Measurements from ENCODE around the gene VAPB.

Gene VAPB

DNA sequence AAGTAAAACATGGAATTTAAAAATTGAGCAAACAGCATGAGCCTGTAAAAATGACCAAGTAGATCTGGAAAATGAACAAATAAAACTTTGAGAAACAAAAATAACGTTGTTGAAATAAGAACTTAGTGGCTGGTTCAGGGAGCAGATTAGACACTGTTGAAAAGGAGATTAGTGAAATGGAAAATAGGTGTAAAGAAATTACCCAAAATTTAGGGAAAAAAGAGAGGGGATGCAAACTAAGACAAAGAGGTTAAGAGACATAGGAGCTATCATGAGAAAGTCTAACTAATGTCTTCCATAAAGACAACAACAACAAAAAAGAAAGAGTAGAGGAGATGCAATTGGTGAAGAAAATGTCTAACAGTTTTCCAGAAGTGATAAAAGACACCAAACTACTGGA, 97.2 kb downstream of the VAPB start:
- DNase-seq, result no peak

DNA sequence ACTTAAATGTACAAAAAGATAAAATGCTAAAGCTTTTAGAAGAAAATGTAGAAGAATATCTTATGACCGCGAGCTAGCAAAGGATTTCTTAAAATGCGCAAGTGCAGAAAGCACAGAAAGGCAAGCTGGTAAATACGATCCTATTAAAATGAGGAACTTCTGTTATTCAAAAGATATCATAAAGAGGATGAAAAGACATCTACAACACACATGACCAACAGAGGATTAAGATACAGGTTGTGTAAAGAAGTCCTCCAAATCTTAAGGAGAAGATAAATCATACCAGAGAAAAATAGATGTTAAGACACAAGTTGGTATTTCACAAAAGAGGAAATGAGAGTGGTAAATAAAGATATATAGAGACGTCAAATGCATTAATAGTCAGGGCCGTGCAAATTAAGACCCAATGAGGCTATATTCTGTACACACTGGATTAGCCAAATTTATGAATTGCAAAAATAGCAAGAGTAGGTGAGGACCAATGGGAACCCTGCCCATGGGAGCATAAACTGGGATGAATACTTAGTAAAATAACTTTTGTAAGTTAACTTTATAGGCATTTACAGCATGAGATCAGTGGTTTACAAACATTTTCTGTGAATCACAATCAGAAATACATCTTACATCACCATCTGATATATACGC, 103.2 kb downstream of the VAPB start:
- DNase-seq, result no peak

DNA sequence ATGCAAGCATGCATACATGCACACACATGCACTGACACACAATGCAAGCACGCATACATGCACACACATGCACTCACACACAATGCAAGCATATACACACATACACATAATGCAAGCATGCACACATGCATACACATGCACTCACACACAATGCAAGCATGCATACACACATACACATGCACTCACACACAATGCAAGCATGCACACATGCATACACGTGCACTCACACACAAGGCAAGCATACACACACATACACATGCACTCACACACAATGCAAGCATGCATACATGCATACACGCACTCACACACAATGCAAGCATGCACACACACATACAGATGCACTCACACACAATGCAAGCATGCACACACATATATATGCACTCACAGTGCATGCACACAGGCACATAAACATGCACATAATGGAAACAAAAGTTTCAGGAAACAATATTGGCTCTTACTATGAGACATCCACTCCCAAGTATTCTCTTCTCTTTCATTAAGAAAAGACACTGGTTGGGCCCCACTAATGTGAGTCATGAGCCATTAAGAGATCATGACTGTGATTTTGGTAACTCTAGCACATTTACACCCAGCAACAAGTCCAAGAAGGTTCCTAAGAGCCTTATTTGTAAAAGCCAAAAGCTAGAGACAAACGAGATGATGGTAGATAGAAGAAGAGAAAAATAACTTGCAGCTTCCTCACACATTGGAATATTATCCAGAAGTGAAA, 103.9 kb downstream of the VAPB start:
- no peak for DNase-seq

DNA sequence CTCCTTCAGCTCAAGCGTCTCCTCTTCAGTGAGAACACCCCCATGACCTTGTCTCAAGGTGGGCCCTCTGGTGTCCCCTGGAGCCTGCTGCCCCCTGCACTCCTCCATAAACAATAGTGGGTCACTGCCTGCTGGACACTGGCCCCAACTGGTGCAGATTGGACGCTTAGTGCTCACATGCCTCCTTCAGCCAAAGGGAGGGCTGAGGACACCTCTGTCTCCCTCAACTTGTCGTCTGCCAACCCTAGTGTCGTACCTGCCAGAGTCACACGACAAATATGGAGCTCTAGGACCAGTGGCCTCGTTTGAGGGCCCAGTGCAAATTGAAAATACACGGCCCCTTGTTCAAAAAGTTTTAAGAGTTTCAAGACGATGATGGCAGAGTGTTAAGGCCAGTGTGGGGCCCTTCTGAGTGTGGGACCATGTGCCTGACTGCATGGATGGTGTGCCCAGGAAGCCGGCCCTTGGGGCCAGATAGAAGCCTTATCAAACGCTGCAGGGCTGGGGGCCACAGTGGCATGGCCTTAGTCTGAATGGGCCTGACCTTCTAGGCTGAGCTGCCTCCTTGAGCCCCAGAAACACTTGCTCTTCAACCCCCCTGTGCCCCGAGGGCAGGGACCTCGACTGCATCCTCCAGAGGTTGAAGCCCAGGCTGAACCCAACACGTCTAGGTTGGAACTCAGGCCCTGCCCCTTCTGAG, 106.0 kb downstream of the VAPB start:
- no peak for DNase-seq

DNA sequence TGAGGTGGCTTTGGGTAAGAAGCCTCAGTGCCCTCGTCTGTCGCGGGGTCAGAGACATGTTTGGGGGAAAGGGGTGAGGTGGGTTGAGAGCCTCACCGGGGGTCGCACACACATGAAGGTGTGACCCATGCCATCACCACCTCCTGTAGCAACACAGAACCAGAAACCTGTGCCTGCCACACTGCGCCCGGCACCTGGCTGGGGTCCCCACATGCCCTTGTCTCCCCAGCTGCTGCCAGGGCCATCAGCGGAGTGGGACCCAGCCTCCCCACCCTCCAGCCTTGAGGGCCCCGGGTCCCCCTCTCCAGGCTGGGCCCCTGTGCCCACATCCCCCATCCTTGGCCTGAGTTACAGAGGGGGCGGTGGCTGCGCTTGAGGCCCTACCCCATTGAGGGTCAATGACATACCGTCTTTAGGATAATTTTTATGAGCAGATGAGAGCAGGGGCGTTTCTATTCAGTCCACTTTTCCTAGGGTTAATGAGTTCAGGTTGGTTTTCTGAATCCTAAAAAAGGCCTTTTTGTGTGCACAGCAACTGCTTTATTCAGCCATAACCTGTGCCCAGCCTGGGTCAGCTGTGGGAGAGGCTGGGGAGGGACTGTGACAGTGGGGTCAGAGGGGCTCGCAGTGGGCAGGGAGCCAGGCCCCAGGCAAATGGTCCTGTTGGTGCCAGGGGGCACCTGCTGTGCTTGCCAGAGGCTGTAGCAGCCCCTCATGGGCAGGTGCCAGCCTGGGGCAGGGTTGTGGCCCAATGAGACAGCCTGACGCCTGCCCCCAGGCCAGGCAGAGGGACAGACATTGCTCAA, 106.8 kb downstream of the VAPB start:
- no peak for DNase-seq

DNA sequence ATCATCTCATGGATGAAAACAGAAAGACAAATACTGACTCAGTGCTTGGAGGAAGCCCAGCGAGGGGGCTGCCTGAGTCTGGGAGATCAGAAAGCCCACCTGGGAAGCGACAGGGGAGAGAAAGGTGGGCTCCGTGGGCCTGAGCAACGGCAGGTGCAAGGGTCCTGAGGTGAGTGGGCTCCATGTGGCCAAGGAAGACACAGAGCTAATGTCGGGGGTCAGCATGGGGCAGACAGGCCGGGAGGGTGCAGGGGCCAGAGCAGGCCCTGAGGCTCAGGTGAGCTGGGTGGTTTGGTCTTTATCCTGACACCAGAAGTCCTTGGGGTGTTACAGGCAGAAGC, 107.4 kb downstream of the VAPB start:
- DNase-seq, result no peak

DNA sequence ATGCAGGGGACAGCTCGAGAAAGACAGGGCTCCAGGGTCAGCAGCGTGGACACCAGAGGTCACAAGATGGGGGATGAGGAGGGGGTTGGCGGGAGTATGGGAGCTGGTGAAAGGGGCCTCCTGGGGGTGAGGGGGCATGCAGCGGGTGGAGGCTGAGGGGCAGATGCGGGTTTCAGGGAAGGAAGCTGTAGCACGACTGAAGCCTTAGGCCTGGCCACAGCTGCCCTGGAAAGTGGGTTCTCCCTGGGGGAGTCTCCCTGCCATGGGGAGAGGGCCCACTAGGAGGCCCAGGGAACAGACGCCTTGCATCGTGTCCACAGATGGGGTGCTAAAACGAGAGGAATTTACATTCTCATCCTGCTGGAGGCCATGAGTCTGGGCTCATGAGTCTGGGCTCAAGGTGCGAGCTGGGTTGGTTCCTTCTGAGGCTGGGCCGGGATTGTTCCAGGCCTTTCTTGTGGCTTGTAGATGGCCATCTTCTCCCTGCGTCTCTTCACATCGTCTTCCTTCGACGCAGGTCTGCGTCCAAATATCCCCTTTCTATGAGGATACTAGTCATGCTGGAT, 108.1 kb downstream of the VAPB start:
- no peak for DNase-seq

DNA sequence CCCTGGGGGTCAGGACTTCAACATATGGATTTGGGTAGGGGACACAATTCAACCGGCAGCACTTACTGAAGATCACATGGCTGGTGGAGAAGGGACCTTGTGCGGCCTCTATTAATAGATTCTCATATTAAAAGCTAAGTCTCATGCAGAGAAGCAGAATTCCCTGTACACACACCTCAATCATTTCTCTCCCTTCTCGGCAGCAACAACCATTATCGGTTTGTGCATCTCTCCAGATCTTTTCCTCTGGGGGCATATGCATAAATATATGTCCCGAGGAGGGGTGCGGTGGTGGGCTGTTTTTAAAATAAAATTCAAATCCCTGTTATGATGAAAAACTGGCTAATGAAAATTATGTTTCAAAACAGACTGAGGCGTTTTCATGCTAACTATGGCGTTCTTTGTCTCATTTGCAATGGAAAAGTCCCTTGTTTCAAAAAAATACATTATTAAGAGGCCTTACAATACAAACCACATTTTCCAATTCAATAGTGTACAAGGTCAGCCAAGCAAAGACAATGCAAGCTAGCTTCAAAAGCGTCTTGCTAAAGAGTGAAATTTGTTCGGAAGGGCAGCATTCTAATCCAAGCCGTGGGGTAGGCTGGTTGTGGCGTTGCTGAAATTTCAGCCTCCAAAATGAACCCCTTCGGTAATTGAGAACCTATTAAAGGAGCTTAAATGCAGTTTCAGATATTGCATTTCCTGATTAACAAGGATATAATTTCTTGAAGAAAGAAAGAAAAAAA, 108.9 kb downstream of the VAPB start:
- no peak for DNase-seq

DNA sequence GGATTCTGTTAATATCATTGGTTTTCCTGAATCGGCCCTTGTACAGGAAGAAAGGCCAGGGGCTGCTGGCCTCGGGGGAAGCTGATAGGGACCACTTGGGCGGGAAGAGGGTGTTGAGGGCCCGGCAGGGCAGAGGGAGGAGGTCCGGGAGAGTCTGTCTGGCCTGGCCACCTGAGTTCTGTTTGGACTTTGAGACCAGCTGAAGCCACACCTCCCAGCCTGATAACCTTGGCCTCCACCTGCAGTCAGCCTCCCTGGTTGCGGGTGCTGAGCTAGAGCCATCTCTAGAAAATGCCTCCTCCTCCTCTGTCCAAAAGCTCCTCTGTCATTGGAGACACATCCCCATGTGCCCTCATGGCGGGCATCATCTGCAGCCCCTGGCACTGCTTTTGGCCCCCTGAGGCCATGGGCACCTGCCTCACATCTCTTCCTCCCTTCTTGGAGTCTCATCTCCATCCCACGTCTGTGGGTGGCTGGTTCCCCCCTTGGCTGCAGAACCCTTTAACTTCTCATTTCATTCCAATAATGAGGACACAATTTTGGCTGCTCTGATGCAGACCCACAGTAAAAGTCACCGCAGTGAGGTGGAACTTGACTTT, 109.5 kb downstream of the VAPB start:
- no peak for DNase-seq

DNA sequence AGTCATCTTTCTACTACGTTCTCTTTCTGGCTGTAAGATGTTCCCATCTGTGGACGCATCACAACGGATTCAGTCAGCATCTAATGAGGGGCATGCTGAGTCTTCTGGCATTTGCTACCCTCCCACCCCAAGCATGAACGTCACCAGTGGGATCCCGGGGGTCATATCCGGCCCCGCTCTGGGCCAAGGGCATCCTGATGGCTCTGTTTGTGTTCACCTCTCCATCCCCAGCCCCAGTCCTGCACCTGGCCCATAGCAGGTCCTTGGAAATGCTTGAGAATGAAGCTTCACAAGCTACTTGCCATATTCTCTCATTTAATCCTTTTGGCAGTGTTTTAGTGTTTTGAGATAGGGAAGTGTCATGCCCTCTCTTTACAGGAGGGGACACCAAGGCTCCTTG, 111.2 kb downstream of the VAPB start:
- DNase-seq, result no peak

All from hematopoietic multipotent progenitor cell treated with erythropoietin and hydrocortisone succinate and interleukin-3 and kit ligand, for 4 days (in vitro differentiated cells).